ENCODE data around the gene PDGFA.

PDGFA gene

GRCh38 chr7:490461-491291 lies 29.0 kb downstream of the PDGFA start:
- Histone ChIP-seq H3K4me1 (ENCODE audit: insufficient read depth, insufficient read length) (peaks cover 27% of the 10 kb centered on the region), H3K36me3 (ENCODE audit: insufficient read depth, insufficient read length, low read length) (peaks cover 3% of the 10 kb centered on the region), H3K27me3 (ENCODE audit: insufficient read depth, insufficient read length) (no peaks in the 10 kb centered on the region), H3K4me3 (ENCODE audit: insufficient read length, low read depth) (no peak overlapping the region), H3K9me3 (ENCODE audit: insufficient read depth, low read length) (peaks cover 9% of the 10 kb centered on the region), H3K9ac (ENCODE audit: insufficient read length, low read depth) (peak overlapping the region; percentile 66)
- TF ChIP-seq ZNF274 (IDR thresholded peaks at IDR 0.05; ENCODE audit: low read depth, low read length) (no peak), YY1 (IDR thresholded peaks at IDR 0.05; ENCODE audit: insufficient read depth, insufficient read length) (no peak), SUZ12 (IDR thresholded peaks at IDR 0.05; ENCODE audit: extremely low read depth, insufficient read depth, insufficient read length) (no peak)
- DNase-seq (ENCODE audit: low read depth, low spot score) = no peak

GRCh38 chr7:489876-490275 lies 29.8 kb downstream of the PDGFA start:
- no peaks in the 10 kb centered on the region for H3K27me3 ChIP-seq (ENCODE audit: insufficient read depth, insufficient read length)
- H3K4me3 ChIP-seq (ENCODE audit: insufficient read length, low read depth) = no peak overlapping the region
- H3K9ac ChIP-seq (ENCODE audit: insufficient read length, low read depth) = no peak overlapping the region
- H3K9me3 ChIP-seq (ENCODE audit: insufficient read depth, low read length) = peaks cover 9% of the 10 kb centered on the region
- H3K36me3 ChIP-seq (ENCODE audit: insufficient read depth, insufficient read length, low read length) = no peaks in the 10 kb centered on the region
- TF ChIP-seq ZNF274 (IDR thresholded peaks at IDR 0.05; ENCODE audit: low read depth, low read length) = no peak
- no peak for TF ChIP-seq SUZ12 (IDR thresholded peaks at IDR 0.05; ENCODE audit: extremely low read depth, insufficient read depth, insufficient read length)
- no peak for TF ChIP-seq YY1 (IDR thresholded peaks at IDR 0.05; ENCODE audit: insufficient read depth, insufficient read length)
- peak; percentile 86 for DNase-seq (ENCODE audit: low read depth, low spot score)
- peaks cover 24% of the 10 kb centered on the region for H3K4me1 ChIP-seq (ENCODE audit: insufficient read depth, insufficient read length)

- Histone ChIP-seq H3K27me3 (ENCODE audit: insufficient read depth, insufficient read length) (peaks cover 8% of the 10 kb centered on the region), H3K4me3 (ENCODE audit: insufficient read length, low read depth) (no peak overlapping the region), H3K9ac (ENCODE audit: insufficient read length, low read depth) (peak overlapping the region; percentile 54), H3K4me1 (ENCODE audit: insufficient read depth, insufficient read length) (peaks cover 18% of the 10 kb centered on the region), H3K36me3 (ENCODE audit: insufficient read depth, insufficient read length, low read length) (no peaks in the 10 kb centered on the region), H3K9me3 (ENCODE audit: insufficient read depth, low read length) (peaks cover 17% of the 10 kb centered on the region)
- DNase-seq (ENCODE audit: low read depth, low spot score) = no peak
- TF ChIP-seq ZNF274 (IDR thresholded peaks at IDR 0.05; ENCODE audit: low read depth, low read length) (no peak), SUZ12 (IDR thresholded peaks at IDR 0.05; ENCODE audit: extremely low read depth, insufficient read depth, insufficient read length) (no peak), YY1 (IDR thresholded peaks at IDR 0.05; ENCODE audit: insufficient read depth, insufficient read length) (no peak)
These were observed 33.4 kb downstream of the PDGFA start for GRCh38 chr7:486216-486743.

GRCh38 chr7:485188-486081 lies 34.2 kb downstream of the PDGFA start:
- Histone ChIP-seq H3K4me3 (ENCODE audit: insufficient read length, low read depth) (no peak overlapping the region), H3K4me1 (ENCODE audit: insufficient read depth, insufficient read length) (peaks cover 17% of the 10 kb centered on the region), H3K9me3 (ENCODE audit: insufficient read depth, low read length) (peaks cover 17% of the 10 kb centered on the region), H3K9ac (ENCODE audit: insufficient read length, low read depth) (peak overlapping the region; percentile 76), H3K27me3 (ENCODE audit: insufficient read depth, insufficient read length) (peaks cover 8% of the 10 kb centered on the region), H3K36me3 (ENCODE audit: insufficient read depth, insufficient read length, low read length) (no peaks in the 10 kb centered on the region)
- TF ChIP-seq YY1 (IDR thresholded peaks at IDR 0.05; ENCODE audit: insufficient read depth, insufficient read length) = no peak
- no peak for TF ChIP-seq SUZ12 (IDR thresholded peaks at IDR 0.05; ENCODE audit: extremely low read depth, insufficient read depth, insufficient read length)
- TF ChIP-seq ZNF274 (IDR thresholded peaks at IDR 0.05; ENCODE audit: low read depth, low read length) = no peak
- DNase-seq (ENCODE audit: low read depth, low spot score) = no peak

GRCh38 chr7:484356-485101 lies 35.1 kb downstream of the PDGFA start:
- DNase-seq (ENCODE audit: low read depth, low spot score) = peak; percentile 79
- H3K9me3 ChIP-seq (ENCODE audit: insufficient read depth, low read length) = peaks cover 15% of the 10 kb centered on the region
- H3K36me3 ChIP-seq (ENCODE audit: insufficient read depth, insufficient read length, low read length) = no peaks in the 10 kb centered on the region
- TF ChIP-seq YY1 (IDR thresholded peaks at IDR 0.05; ENCODE audit: insufficient read depth, insufficient read length) (no peak), SUZ12 (IDR thresholded peaks at IDR 0.05; ENCODE audit: extremely low read depth, insufficient read depth, insufficient read length) (no peak), ZNF274 (IDR thresholded peaks at IDR 0.05; ENCODE audit: low read depth, low read length) (no peak)
- peak overlapping the region; percentile 76 for H3K9ac ChIP-seq (ENCODE audit: insufficient read length, low read depth)
- peaks cover 11% of the 10 kb centered on the region for H3K27me3 ChIP-seq (ENCODE audit: insufficient read depth, insufficient read length)
- H3K4me1 ChIP-seq (ENCODE audit: insufficient read depth, insufficient read length) = peaks cover 25% of the 10 kb centered on the region
- H3K4me3 ChIP-seq (ENCODE audit: insufficient read length, low read depth) = no peak overlapping the region

- Histone ChIP-seq H3K36me3 (ENCODE audit: insufficient read depth, insufficient read length, low read length) (no peaks in the 10 kb centered on the region), H3K4me1 (ENCODE audit: insufficient read depth, insufficient read length) (peaks cover 28% of the 10 kb centered on the region), H3K27me3 (ENCODE audit: insufficient read depth, insufficient read length) (peaks cover 17% of the 10 kb centered on the region), H3K9me3 (ENCODE audit: insufficient read depth, low read length) (0 out of 2 replicates have a peak, but pooled peaks cover 8% of the 10 kb centered on the region), H3K9ac (ENCODE audit: insufficient read length, low read depth) (peak overlapping the region; percentile 24), H3K4me3 (ENCODE audit: insufficient read length, low read depth) (no peak overlapping the region)
- no peak for DNase-seq (ENCODE audit: low read depth, low spot score)
- TF ChIP-seq SUZ12 (IDR thresholded peaks at IDR 0.05; ENCODE audit: extremely low read depth, insufficient read depth, insufficient read length) (no peak), YY1 (IDR thresholded peaks at IDR 0.05; ENCODE audit: insufficient read depth, insufficient read length) (no peak), ZNF274 (IDR thresholded peaks at IDR 0.05; ENCODE audit: low read depth, low read length) (no peak)
These were observed 35.8 kb downstream of the PDGFA start for GRCh38 chr7:483656-484355.

Data from NT2/D1 (cell line).